ENCODE data around the gene CYTH3.

Gene CYTH3

DNA sequence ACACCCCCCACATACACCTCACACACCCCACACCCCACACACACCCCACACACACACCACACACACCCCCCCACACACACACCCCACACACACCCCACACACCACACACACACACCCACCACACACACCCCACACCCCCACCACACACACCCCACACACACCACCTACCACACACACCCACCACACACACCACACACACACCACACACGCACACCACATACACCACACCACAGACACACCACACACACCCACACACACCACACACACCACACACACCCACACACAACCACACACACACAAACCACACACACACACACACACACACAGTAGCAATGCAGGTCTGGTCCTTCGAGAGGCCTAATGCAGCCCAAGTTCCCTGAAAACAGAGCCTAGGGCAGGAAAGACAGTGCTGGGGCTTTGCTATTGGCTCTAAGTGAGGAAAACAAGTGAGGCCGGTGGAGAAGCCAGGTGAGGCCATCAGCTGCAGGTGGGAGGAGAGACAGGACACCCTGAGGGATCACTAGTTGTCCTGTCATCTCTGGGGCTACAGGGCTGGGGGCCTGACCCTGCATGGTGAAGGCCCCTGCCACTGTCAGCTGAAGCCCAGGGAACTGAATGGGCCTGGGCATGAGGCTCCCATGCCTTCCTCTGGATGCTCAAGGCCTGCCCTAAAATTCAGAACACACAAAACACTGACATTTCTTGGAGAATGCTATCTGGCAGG lies 92.6 kb downstream of the CYTH3 start:
- no peak overlapping the region for H2BK120ac ChIP-seq (ENCODE audit: low read depth, low read length)
- peaks cover 0 to 2% of the 10 kb centered on the region in 2 donors for H3K4me1 ChIP-seq (ENCODE audit: control insufficient read depth in 2 of 2, insufficient read depth in 1 of 2, low read depth in 1 of 2, low read length in 2 of 2)
- no peak overlapping the region for H3K4ac ChIP-seq (ENCODE audit: low read length)
- 100% methylated on average over 1 of the region's 3 CpGs; no CpG with 5 or more reads in 1 of the 2 donors for WGBS, 2 donors (ENCODE audit: extremely low coverage in 2 of 2, insufficient read length in 2 of 2, insufficient replicate concordance in 1 of 2)
- no peak overlapping the region for H2BK15ac ChIP-seq (ENCODE audit: low read length)
- DNase-seq (ENCODE audit: low spot score), result no peak
- no peak overlapping the region for H3K27ac ChIP-seq (replicated peaks; ENCODE audit: low read length)
- H2AK5ac ChIP-seq (ENCODE audit: low read depth, low read length), result no peak overlapping the region
- no peak overlapping the region for H2AFZ ChIP-seq (ENCODE audit: low read length)
- H3K23ac ChIP-seq (ENCODE audit: low read depth, low read length, poor library complexity), result no peak overlapping the region
- no peaks in the 10 kb centered on the region for H3K9me3 ChIP-seq (replicated peaks in 1 of 2; ENCODE audit: control insufficient read depth in 2 of 2, insufficient read depth in 1 of 2, low read depth in 1 of 2, low read length in 2 of 2)
- no peak overlapping the region for H2BK12ac ChIP-seq (ENCODE audit: low read length)
- H3K79me1 ChIP-seq (ENCODE audit: low read depth, low read length), result no peaks in the 10 kb centered on the region
- H4K91ac ChIP-seq (ENCODE audit: low read depth, low read length, poor library complexity), result no peak overlapping the region
- H4K8ac ChIP-seq (ENCODE audit: low read depth, low read length), result no peak overlapping the region
- no peak overlapping the region for H2BK5ac ChIP-seq (ENCODE audit: low read length)
- peak overlapping the region; percentile 67 for H3K9ac ChIP-seq (ENCODE audit: low read depth, low read length, poor library complexity)
- H3K27me3 ChIP-seq (ENCODE audit: control insufficient read depth in 3 of 3, insufficient read depth in 3 of 3, low read depth in 1 of 3, low read length in 3 of 3), result no peaks in the 10 kb centered on the region
- H3K4me3 ChIP-seq (ENCODE audit: low read length in 2 of 2), result peak overlapping the region in 1 of 2 donors; percentile 52
- no peak overlapping the region for H3K14ac ChIP-seq (ENCODE audit: low read length)
- H3K18ac ChIP-seq (ENCODE audit: low read length), result peak overlapping the region; percentile 40
- H3K36me3 ChIP-seq (replicated peaks in 1 of 2; ENCODE audit: control insufficient read depth in 2 of 2, insufficient read depth in 2 of 2, low read length in 2 of 2), result peaks cover 0 to 14% of the 10 kb centered on the region in 2 donors
- no peak overlapping the region for H3K4me2 ChIP-seq (ENCODE audit: insufficient read depth, low read length, poor library complexity, severe bottlenecking)

DNA sequence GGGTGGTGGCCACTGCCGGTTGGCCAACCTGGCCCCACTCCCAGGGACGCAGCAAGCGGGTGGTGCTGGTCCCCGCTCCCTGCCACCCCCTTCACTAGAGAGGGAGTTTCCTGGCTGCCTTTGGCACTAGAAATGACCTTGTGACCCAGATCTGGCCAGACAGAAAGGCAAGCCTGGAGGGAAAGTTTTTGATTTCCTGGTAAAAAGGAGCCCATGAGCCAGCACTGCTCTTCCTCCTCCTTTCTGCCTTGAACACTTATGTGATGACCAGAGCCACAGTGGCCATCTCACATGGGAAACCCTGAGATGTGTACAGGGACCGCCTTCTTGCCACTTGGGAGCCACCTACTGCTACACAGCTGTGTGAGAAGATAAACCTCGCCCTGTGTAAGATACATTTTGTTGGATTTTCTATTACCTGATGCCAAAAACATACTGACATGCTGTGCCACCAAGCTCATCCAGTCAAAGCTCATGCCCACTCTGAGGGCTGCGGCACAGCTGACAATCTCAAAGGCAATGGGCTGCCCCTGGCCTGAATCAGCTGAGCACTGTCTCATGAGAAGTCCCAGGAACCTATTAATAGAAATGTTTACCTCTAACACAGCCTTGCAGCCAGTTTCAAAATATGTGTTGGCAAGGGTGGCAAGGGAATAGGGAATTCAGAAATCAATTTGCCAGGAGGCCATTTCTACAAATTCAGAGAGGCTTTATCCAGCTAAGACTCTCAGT lies 94.0 kb downstream of the CYTH3 start:
- no peak overlapping the region for H2BK120ac ChIP-seq (ENCODE audit: low read depth, low read length)
- H4K91ac ChIP-seq (ENCODE audit: low read depth, low read length, poor library complexity), result no peak overlapping the region
- H2BK5ac ChIP-seq (ENCODE audit: low read length), result no peak overlapping the region
- H3K9me3 ChIP-seq (replicated peaks in 1 of 2; ENCODE audit: control insufficient read depth in 2 of 2, insufficient read depth in 1 of 2, low read depth in 1 of 2, low read length in 2 of 2), result no peaks in the 10 kb centered on the region
- H3K18ac ChIP-seq (ENCODE audit: low read length), result no peak overlapping the region
- no peak overlapping the region for H3K23ac ChIP-seq (ENCODE audit: low read depth, low read length, poor library complexity)
- no peak overlapping the region for H3K27ac ChIP-seq (replicated peaks; ENCODE audit: low read length)
- WGBS, 2 donors (ENCODE audit: extremely low coverage in 2 of 2, insufficient read length in 2 of 2, insufficient replicate concordance in 1 of 2), result no CpG with 5 or more reads among the region's 7 CpGs
- H2AFZ ChIP-seq (ENCODE audit: low read length), result no peak overlapping the region
- peaks cover 0 to 14% of the 10 kb centered on the region in 2 donors for H3K36me3 ChIP-seq (replicated peaks in 1 of 2; ENCODE audit: control insufficient read depth in 2 of 2, insufficient read depth in 2 of 2, low read length in 2 of 2)
- H2BK12ac ChIP-seq (ENCODE audit: low read length), result no peak overlapping the region
- no peak overlapping the region for H3K4me3 ChIP-seq (ENCODE audit: low read length in 2 of 2)
- H4K8ac ChIP-seq (ENCODE audit: low read depth, low read length), result no peak overlapping the region
- H3K4me2 ChIP-seq (ENCODE audit: insufficient read depth, low read length, poor library complexity, severe bottlenecking), result no peak overlapping the region
- H2BK15ac ChIP-seq (ENCODE audit: low read length), result no peak overlapping the region
- peaks cover 0 to 2% of the 10 kb centered on the region in 2 donors for H3K4me1 ChIP-seq (ENCODE audit: control insufficient read depth in 2 of 2, insufficient read depth in 1 of 2, low read depth in 1 of 2, low read length in 2 of 2)
- no peak for DNase-seq (ENCODE audit: low spot score)
- H2AK5ac ChIP-seq (ENCODE audit: low read depth, low read length), result no peak overlapping the region
- no peak overlapping the region for H3K14ac ChIP-seq (ENCODE audit: low read length)
- H3K79me1 ChIP-seq (ENCODE audit: low read depth, low read length), result no peaks in the 10 kb centered on the region
- no peaks in the 10 kb centered on the region for H3K27me3 ChIP-seq (ENCODE audit: control insufficient read depth in 3 of 3, insufficient read depth in 3 of 3, low read depth in 1 of 3, low read length in 3 of 3)
- H3K4ac ChIP-seq (ENCODE audit: low read length), result no peak overlapping the region
- no peak overlapping the region for H3K9ac ChIP-seq (ENCODE audit: low read depth, low read length, poor library complexity)

DNA sequence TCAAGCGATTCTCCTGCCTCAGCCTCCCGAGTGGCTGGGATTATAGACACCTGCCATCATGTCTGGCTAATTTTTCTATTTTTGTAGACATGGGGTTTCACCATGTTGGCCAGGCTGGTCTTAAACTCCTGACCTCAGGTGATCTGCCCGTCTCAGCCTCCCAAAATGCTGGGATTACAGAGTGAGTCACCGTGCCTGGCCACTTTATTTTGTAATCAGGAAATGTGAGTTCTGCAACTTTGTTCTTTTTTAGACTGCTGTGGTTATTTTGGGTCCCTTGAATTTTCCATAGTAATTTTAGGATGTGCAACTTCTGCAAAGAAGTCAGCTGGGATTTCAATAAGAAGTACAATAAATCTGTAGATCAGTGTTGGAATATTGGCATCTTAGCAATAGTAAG lies 96.8 kb downstream of the CYTH3 start:
- Histone ChIP-seq H3K4ac (ENCODE audit: low read length) (no peak overlapping the region), H4K91ac (ENCODE audit: low read depth, low read length, poor library complexity) (no peak overlapping the region), H3K9me3 (replicated peaks in 1 of 2; ENCODE audit: control insufficient read depth in 2 of 2, insufficient read depth in 1 of 2, low read depth in 1 of 2, low read length in 2 of 2) (no peaks in the 10 kb centered on the region), H3K4me2 (ENCODE audit: insufficient read depth, low read length, poor library complexity, severe bottlenecking) (no peak overlapping the region), H3K4me1 (ENCODE audit: control insufficient read depth in 2 of 2, insufficient read depth in 1 of 2, low read depth in 1 of 2, low read length in 2 of 2) (peaks cover 0 to 8% of the 10 kb centered on the region in 2 donors), H2BK120ac (ENCODE audit: low read depth, low read length) (no peak overlapping the region), H4K8ac (ENCODE audit: low read depth, low read length) (no peak overlapping the region), H3K18ac (ENCODE audit: low read length) (no peak overlapping the region), H3K79me1 (ENCODE audit: low read depth, low read length) (no peaks in the 10 kb centered on the region), H2AFZ (ENCODE audit: low read length) (no peak overlapping the region), H3K9ac (ENCODE audit: low read depth, low read length, poor library complexity) (no peak overlapping the region), H2AK5ac (ENCODE audit: low read depth, low read length) (no peak overlapping the region), H3K36me3 (replicated peaks in 1 of 2; ENCODE audit: control insufficient read depth in 2 of 2, insufficient read depth in 2 of 2, low read length in 2 of 2) (peaks cover 0 to 16% of the 10 kb centered on the region in 2 donors), H2BK15ac (ENCODE audit: low read length) (no peak overlapping the region), H3K4me3 (ENCODE audit: low read length in 2 of 2) (no peak overlapping the region), H3K14ac (ENCODE audit: low read length) (no peak overlapping the region), H3K27ac (replicated peaks; ENCODE audit: low read length) (no peak overlapping the region), H3K23ac (ENCODE audit: low read depth, low read length, poor library complexity) (no peak overlapping the region), H2BK12ac (ENCODE audit: low read length) (no peak overlapping the region), H2BK5ac (ENCODE audit: low read length) (no peak overlapping the region), H3K27me3 (ENCODE audit: control insufficient read depth in 3 of 3, insufficient read depth in 3 of 3, low read depth in 1 of 3, low read length in 3 of 3) (no peaks in the 10 kb centered on the region)
- WGBS, 2 donors (ENCODE audit: extremely low coverage in 2 of 2, insufficient read length in 2 of 2, insufficient replicate concordance in 1 of 2), result no CpG with 5 or more reads among the region's 4 CpGs
- no peak for DNase-seq (ENCODE audit: low spot score)

DNA sequence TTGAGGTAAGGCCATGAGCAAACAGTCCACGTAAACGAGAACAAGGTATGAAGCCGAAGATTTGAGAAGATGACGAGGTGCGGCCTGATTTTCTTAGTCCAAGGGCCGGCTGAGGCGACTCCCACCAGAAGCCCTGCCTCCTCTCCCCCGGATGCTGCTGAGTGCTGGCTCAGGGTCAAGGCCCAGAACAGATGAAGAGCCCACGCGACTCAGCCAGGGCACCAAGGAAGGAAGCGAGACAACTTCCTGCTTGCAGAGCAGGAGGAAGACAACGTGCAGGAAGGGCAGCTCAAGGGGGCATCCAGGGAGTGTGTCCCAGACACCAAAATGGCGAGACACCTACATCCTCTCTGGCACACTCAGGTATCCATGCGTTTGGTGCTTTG lies 99.5 kb downstream of the CYTH3 start:
- Histone ChIP-seq H4K8ac (ENCODE audit: low read depth, low read length) (no peak overlapping the region), H3K4me3 (ENCODE audit: low read length in 2 of 2) (no peak overlapping the region), H2BK12ac (ENCODE audit: low read length) (no peak overlapping the region), H3K4me2 (ENCODE audit: insufficient read depth, low read length, poor library complexity, severe bottlenecking) (no peak overlapping the region), H2BK120ac (ENCODE audit: low read depth, low read length) (no peak overlapping the region), H3K23ac (ENCODE audit: low read depth, low read length, poor library complexity) (no peak overlapping the region), H3K18ac (ENCODE audit: low read length) (no peak overlapping the region), H3K4me1 (ENCODE audit: control insufficient read depth in 2 of 2, insufficient read depth in 1 of 2, low read depth in 1 of 2, low read length in 2 of 2) (peaks cover 0 to 10% of the 10 kb centered on the region in 2 donors), H2BK5ac (ENCODE audit: low read length) (no peak overlapping the region), H4K91ac (ENCODE audit: low read depth, low read length, poor library complexity) (no peak overlapping the region), H3K27ac (replicated peaks; ENCODE audit: low read length) (no peak overlapping the region), H3K79me1 (ENCODE audit: low read depth, low read length) (no peaks in the 10 kb centered on the region), H2BK15ac (ENCODE audit: low read length) (no peak overlapping the region), H3K14ac (ENCODE audit: low read length) (no peak overlapping the region), H2AK5ac (ENCODE audit: low read depth, low read length) (no peak overlapping the region), H3K9ac (ENCODE audit: low read depth, low read length, poor library complexity) (no peak overlapping the region), H3K4ac (ENCODE audit: low read length) (no peak overlapping the region), H3K36me3 (replicated peaks in 1 of 2; ENCODE audit: control insufficient read depth in 2 of 2, insufficient read depth in 2 of 2, low read length in 2 of 2) (peaks cover 6 to 26% of the 10 kb centered on the region in 2 donors), H3K27me3 (ENCODE audit: control insufficient read depth in 3 of 3, insufficient read depth in 3 of 3, low read depth in 1 of 3, low read length in 3 of 3) (no peaks in the 10 kb centered on the region), H2AFZ (ENCODE audit: low read length) (no peak overlapping the region), H3K9me3 (replicated peaks in 1 of 2; ENCODE audit: control insufficient read depth in 2 of 2, insufficient read depth in 1 of 2, low read depth in 1 of 2, low read length in 2 of 2) (no peaks in the 10 kb centered on the region)
- no peak for DNase-seq (ENCODE audit: low spot score)
- WGBS, 2 donors (ENCODE audit: extremely low coverage in 2 of 2, insufficient read length in 2 of 2, insufficient replicate concordance in 1 of 2), result no CpG with 5 or more reads among the region's 14 CpGs
